GM23338 (cell line): Measurements from ENCODE around the gene PTPRR. TPM values are rescaled to one million over a fixed set of nuclear protein-coding genes. Genes with fewer than 3 reads are reported as not detected.

Source experiments
- ATAC-seq: fragments of 200-7000 bp; cut with Tn5 transposase; 3 replicates; pipeline ENCODE4 v1.9.1; 2020
- DNase-seq: peaks from one replicate; pipeline ENCODE4 v3.0.0-alpha.2; 2015; ENCODE audit warnings: low spot score
- H2AFZ ChIP-seq: fragments of 200-600 bp; sonication (generic); 2 replicates; pipeline ENCODE4 v1.8.0; 2016; ENCODE audit warnings: antibody characterized with exemption, mild to moderate bottlenecking, moderate library complexity
- H3F3A ChIP-seq: fragments of 200-600 bp; sonication (generic); replicated peaks from 2 replicates; pipeline ENCODE4 v1.8.0; 2017; ENCODE audit warnings: antibody characterized with exemption, mixed run types, low read depth
- H3K27ac ChIP-seq: fragments of 200-600 bp; sonication (generic); 2 replicates; pipeline ENCODE4 v1.6.1; 2016; ENCODE audit warnings: low read depth
- H3K27me3 ChIP-seq: fragments of 200-600 bp; sonication (generic); 2 replicates; pipeline ENCODE4 v1.8.0; 2016; ENCODE audit warnings: mild to moderate bottlenecking, mixed run types, moderate library complexity; ENCODE audit not compliant: insufficient read depth
- H3K36me3 ChIP-seq: fragments of 200-600 bp; sonication (generic); 2 replicates; pipeline ENCODE4 v1.8.0; 2016; ENCODE audit warnings: mild to moderate bottlenecking; ENCODE audit not compliant: insufficient read depth
- H3K4me1 ChIP-seq: fragments of 200-600 bp; sonication (generic); 2 replicates; pipeline ENCODE4 v1.8.0; 2016; ENCODE audit warnings: mild to moderate bottlenecking, moderate library complexity; ENCODE audit not compliant: insufficient read depth
- H3K4me2 ChIP-seq: fragments of 200-600 bp; sonication (generic); 2 replicates; pipeline ENCODE4 v1.7.1; 2017; ENCODE audit warnings: mixed run types
- H3K4me3 ChIP-seq: fragments of 200-600 bp; sonication (generic); 2 replicates; pipeline ENCODE4 v1.6.1; 2016; ENCODE audit warnings: mixed run types
- H3K79me2 ChIP-seq: fragments of 200-600 bp; sonication (generic); replicated peaks from 2 replicates; pipeline ENCODE4 v1.8.0; 2017; ENCODE audit warnings: mild to moderate bottlenecking; ENCODE audit not compliant: insufficient read depth
- H3K9me2 ChIP-seq: fragments of 200-600 bp; sonication (generic); 2 replicates; pipeline ENCODE4 v1.8.0; 2017; ENCODE audit not compliant: insufficient read depth
- H4K20me1 ChIP-seq: fragments of 200-600 bp; sonication (generic); replicated peaks from 2 replicates; pipeline ENCODE4 v1.8.0; 2017; ENCODE audit warnings: mild to moderate bottlenecking; ENCODE audit not compliant: insufficient read depth
- H3K27ac Mint-ChIP-seq: 2 replicates; pipeline ENCODE4 v1.8.0; 2020; ENCODE audit warnings: inconsistent platforms, mild to moderate bottlenecking, moderate library complexity, mixed read lengths
- H3K27me3 Mint-ChIP-seq: 3 replicates; pipeline ENCODE4 v1.8.0; 2022; ENCODE audit warnings: low read depth, mild to moderate bottlenecking, moderate library complexity, mixed read lengths, inconsistent platforms; ENCODE audit not compliant: insufficient read depth, poor library complexity
- H3K36me3 Mint-ChIP-seq: 3 replicates; pipeline ENCODE4 v1.8.0; 2021; ENCODE audit warnings: low read depth, mild to moderate bottlenecking, inconsistent platforms, moderate library complexity, mixed read lengths
- H3K4me1 Mint-ChIP-seq: 3 replicates; pipeline ENCODE4 v1.8.0; 2020; ENCODE audit warnings: mild to moderate bottlenecking, inconsistent platforms, mixed read lengths
- H3K4me3 Mint-ChIP-seq: 3 replicates; pipeline ENCODE4 v1.8.0; 2021; ENCODE audit warnings: moderate library complexity, mild to moderate bottlenecking, inconsistent platforms, mixed read lengths
- H3K9me3 Mint-ChIP-seq: 3 replicates; pipeline ENCODE4 v1.8.0; 2020; ENCODE audit warnings: moderate library complexity, mild to moderate bottlenecking, inconsistent platforms, mixed read lengths
- JUNB ChIP-seq: IDR thresholded peaks from one replicate; pipeline ENCODE4 v1.6.1; 2016; ENCODE audit warnings: antibody characterized with exemption; ENCODE audit not compliant: unreplicated experiment
- NANOG ChIP-seq: IDR thresholded peaks from 2 replicates; pipeline ENCODE4 v1.6.1; 2016; ENCODE audit warnings: antibody characterized with exemption, borderline replicate concordance
- STAT1 ChIP-seq: IDR thresholded peaks from one replicate; pipeline ENCODE4 v1.6.1; 2016; ENCODE audit warnings: antibody characterized with exemption; ENCODE audit not compliant: unreplicated experiment
- ZNF331 ChIP-seq: fragments of 250-450 bp; sonication (Bioruptor Pico); IDR thresholded peaks from 2 replicates; pipeline ENCODE4 v1.5.0; 2020; ENCODE audit warnings: low read depth, mild to moderate bottlenecking, moderate library complexity
- polyA plus RNA-seq: library from polyadenylated mRNA; unstranded; fragments of >200 nt; fragmentation: Nextera tagmentation; extraction: Ambion mirVana; gene quantifications from 2 replicates; pipeline ENCODE4 v1.2.1, GENCODE V29; 2016
- total RNA-seq: library from RNA; depleted of rRNA; stranded (reverse); fragments of >200 nt; shearing (Covaris generic); gene quantifications from 2 replicates; pipeline ENCODE4 v1.2.3, GENCODE V29; 2014
- TF ChIP-seq, protein P1 (sequence below), 2 experiments: fragments of 200-600 bp in 1 of 2; sonication (generic) in 1 of 2; conservative IDR thresholded peaks; 2 replicates each; pipeline versions ENCODE4 v1.5.1 to v1.6.1; 2016 to 2017; ENCODE audit warnings: antibody characterized with exemption in 2 of 2, low read depth in 2 of 2, mild to moderate bottlenecking in 2 of 2, moderate library complexity in 1 of 2
- TF ChIP-seq, protein P2 (sequence below): IDR thresholded peaks from one replicate; pipeline ENCODE4 v1.6.1; 2018; ENCODE audit warnings: antibody characterized with exemption; ENCODE audit not compliant: unreplicated experiment

PTPRR gene
- total and polyA plus RNA-seq, 2 experiments from 2014 or later: 0.26 to 0.76 TPM

DNA sequence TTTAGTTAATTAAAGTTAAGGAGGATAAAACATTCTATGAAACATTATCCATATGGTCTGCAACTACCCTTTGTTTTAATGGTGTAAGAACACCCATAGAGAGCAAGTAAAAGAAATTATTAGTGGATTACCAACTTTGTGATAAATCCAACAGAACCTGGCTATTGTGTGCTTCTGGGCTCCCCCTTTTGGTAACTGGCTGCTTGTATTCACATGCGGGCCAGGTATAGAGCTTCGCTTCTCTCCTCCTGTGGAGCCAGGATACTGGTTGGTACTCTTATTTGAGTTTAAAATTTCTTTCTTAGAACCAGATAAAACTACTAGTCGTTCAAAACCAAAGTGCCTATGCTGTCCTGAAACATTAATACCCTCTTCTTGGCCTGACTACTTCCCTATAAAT, 81.0 kb downstream of the PTPRR start:
- H3K79me2 ChIP-seq: no peaks in the 10 kb centered on the region
- Mint-ChIP-seq H3K9me3 (no peaks in the 10 kb centered on the region), H3K27me3 (peaks cover 2% of the 10 kb centered on the region), H3K4me3 (no peak overlapping the region), H3K36me3 (no peaks in the 10 kb centered on the region), H3K27ac (no peak overlapping the region), H3K4me1 (peaks cover 14% of the 10 kb centered on the region)
- no peaks in the 10 kb centered on the region for H3K36me3 ChIP-seq
- peaks cover 16% of the 10 kb centered on the region for H3K4me1 ChIP-seq
- H3K4me2 ChIP-seq: no peak overlapping the region
- DNase-seq (peak; percentile 22), ATAC-seq (peak; percentile 62)
- H3K27me3 ChIP-seq: no peaks in the 10 kb centered on the region
- TF ChIP-seq, protein P1, sequence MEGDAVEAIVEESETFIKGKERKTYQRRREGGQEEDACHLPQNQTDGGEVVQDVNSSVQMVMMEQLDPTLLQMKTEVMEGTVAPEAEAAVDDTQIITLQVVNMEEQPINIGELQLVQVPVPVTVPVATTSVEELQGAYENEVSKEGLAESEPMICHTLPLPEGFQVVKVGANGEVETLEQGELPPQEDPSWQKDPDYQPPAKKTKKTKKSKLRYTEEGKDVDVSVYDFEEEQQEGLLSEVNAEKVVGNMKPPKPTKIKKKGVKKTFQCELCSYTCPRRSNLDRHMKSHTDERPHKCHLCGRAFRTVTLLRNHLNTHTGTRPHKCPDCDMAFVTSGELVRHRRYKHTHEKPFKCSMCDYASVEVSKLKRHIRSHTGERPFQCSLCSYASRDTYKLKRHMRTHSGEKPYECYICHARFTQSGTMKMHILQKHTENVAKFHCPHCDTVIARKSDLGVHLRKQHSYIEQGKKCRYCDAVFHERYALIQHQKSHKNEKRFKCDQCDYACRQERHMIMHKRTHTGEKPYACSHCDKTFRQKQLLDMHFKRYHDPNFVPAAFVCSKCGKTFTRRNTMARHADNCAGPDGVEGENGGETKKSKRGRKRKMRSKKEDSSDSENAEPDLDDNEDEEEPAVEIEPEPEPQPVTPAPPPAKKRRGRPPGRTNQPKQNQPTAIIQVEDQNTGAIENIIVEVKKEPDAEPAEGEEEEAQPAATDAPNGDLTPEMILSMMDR (conservative IDR thresholded peaks at IDR 0.05; ENCODE audit: low read depth in 2 of 2): peak; percentile 44 to 58
- TF ChIP-seq, protein P2, sequence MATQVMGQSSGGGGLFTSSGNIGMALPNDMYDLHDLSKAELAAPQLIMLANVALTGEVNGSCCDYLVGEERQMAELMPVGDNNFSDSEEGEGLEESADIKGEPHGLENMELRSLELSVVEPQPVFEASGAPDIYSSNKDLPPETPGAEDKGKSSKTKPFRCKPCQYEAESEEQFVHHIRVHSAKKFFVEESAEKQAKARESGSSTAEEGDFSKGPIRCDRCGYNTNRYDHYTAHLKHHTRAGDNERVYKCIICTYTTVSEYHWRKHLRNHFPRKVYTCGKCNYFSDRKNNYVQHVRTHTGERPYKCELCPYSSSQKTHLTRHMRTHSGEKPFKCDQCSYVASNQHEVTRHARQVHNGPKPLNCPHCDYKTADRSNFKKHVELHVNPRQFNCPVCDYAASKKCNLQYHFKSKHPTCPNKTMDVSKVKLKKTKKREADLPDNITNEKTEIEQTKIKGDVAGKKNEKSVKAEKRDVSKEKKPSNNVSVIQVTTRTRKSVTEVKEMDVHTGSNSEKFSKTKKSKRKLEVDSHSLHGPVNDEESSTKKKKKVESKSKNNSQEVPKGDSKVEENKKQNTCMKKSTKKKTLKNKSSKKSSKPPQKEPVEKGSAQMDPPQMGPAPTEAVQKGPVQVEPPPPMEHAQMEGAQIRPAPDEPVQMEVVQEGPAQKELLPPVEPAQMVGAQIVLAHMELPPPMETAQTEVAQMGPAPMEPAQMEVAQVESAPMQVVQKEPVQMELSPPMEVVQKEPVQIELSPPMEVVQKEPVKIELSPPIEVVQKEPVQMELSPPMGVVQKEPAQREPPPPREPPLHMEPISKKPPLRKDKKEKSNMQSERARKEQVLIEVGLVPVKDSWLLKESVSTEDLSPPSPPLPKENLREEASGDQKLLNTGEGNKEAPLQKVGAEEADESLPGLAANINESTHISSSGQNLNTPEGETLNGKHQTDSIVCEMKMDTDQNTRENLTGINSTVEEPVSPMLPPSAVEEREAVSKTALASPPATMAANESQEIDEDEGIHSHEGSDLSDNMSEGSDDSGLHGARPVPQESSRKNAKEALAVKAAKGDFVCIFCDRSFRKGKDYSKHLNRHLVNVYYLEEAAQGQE: no peak
- peaks cover 10% of the 10 kb centered on the region; the same call in 1 of the 2 replicates for H3K9me2 ChIP-seq
- no peak overlapping the region for H3K27ac ChIP-seq
- H2AFZ ChIP-seq: no peak overlapping the region
- no peaks in the 10 kb centered on the region for H4K20me1 ChIP-seq
- no peaks in the 10 kb centered on the region for H3F3A ChIP-seq
- no peak overlapping the region for H3K4me3 ChIP-seq

DNA sequence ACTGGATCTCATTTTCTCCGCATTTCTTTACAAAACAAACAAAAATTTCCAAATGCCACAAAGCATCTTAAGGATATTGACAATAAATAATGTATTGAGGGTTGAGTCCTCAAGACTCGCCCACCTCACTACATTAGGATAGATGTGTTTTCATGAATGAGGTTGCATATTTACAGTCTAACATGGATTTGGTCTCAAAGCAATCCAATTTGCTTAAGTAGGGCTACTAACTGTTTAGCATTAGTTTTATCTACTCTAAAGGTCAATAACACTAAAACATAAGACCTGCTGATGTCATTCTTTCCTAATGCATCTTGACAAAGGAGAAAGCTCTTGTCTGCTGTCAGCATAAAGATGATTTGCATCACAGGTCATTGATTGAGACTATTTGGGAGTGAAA, 82.4 kb downstream of the PTPRR start:
- H3F3A ChIP-seq: no peaks in the 10 kb centered on the region
- no peak overlapping the region for H3K27ac ChIP-seq
- ATAC-seq (no peak), DNase-seq (no peak)
- no peaks in the 10 kb centered on the region for H4K20me1 ChIP-seq
- H3K4me1 ChIP-seq: peaks cover 16% of the 10 kb centered on the region
- H2AFZ ChIP-seq: no peak overlapping the region
- no peaks in the 10 kb centered on the region for H3K9me3 Mint-ChIP-seq
- no peak overlapping the region for H3K4me3 Mint-ChIP-seq
- peaks cover 2% of the 10 kb centered on the region for H3K27me3 Mint-ChIP-seq
- peaks cover 14% of the 10 kb centered on the region for H3K4me1 Mint-ChIP-seq
- no peak overlapping the region for H3K4me3 ChIP-seq
- peaks cover 10% of the 10 kb centered on the region; the same call in 1 of the 2 replicates for H3K9me2 ChIP-seq
- H3K36me3 ChIP-seq: no peaks in the 10 kb centered on the region
- no peak overlapping the region for H3K27ac Mint-ChIP-seq
- H3K36me3 Mint-ChIP-seq: no peaks in the 10 kb centered on the region
- H3K4me2 ChIP-seq: no peak overlapping the region
- no peaks in the 10 kb centered on the region for H3K79me2 ChIP-seq
- H3K27me3 ChIP-seq: no peaks in the 10 kb centered on the region
- TF ChIP-seq STAT1 (no peak), JUNB (no peak), ZNF331 (CRISPR knock-in tag) (no peak), NANOG (no peak)
- TF ChIP-seq, protein P2: no peak
